GM21723 (cell line): ENCODE measurements around the gene OSBPL10.

ENCODE experiments used
- ATAC-seq: cut with Tn5 transposase; IDR thresholded peaks from one replicate; pipeline ENCODE4 v1.9.1; 2021; ENCODE audit warnings: mild to moderate bottlenecking, moderate library complexity; ENCODE audit not compliant: unreplicated experiment

Gene OSBPL10

GRCh38 chr3:31929826-31930502 lies 51.1 kb downstream of the OSBPL10 start:
- no peak for ATAC-seq

GRCh38 chr3:31927811-31928210 lies 53.3 kb downstream of the OSBPL10 start:
- ATAC-seq: no peak

DNA sequence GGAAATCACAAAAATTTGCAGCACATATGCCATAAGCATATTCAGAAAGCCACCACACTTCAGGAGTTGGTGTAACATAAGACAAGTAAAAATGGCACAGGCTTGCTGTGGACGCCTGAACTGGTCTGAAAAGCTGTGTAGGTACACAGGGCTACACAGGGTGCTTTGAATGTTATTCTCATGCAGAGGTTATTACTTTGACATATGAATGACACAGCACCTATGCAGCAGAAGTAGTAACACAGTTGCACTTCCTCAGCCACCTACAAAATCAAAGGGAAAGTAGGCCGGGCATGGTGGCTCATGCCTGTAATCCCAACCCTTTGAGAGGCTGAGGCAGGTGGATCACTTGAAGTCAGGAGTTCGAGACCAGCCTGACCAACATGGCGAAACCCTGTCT lies 54.5 kb downstream of the OSBPL10 start:
- ATAC-seq: no peak

DNA sequence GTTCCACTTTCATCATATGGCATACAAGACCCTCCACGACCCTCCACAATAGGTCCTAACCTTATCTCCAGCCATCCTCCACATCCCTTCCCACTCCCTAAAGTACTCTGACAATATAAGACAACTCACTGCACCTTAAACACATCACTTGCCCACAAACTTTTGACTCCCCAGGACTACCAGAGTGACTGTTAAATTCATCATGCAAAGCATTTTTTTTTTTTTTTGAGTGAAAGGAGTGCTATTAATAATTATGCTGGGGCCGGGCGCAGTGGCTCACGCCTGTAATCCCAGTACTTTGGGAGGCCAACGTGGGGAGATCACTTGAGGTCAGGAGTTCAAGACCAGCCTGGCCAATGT lies 55.8 kb downstream of the OSBPL10 start:
- ATAC-seq: peak; percentile 51

DNA sequence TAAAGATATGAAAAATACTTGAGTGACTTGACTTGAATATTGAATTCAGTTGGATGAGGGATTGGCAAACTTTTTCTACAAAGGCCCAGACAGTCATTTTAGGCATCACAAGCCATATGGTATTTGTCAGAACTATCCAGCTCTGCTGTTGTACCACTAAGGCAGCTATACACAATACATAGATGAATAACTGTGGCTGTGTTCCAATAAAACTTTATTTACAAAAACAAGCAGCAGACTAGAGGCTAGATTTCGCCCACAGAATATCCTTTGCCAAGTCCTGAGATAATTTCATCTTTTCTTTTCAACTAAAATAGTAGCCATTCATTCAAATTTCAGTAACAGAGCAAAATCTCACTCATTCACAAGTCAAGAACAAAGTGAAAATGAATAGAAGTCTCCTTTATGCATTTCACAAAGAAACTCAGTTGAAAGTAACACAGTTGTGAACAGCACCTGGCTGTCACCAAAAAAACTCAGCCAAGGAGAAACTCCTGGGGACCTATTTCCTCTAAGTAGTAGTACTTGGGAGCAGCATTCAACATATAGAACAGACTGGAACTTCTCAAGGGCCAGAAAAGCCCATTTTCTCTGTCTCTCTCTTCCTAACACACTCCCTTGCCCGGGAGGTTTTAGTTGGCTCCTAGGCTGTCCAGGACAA lies 56.3 kb downstream of the OSBPL10 start:
- ATAC-seq: peak; percentile 30

DNA sequence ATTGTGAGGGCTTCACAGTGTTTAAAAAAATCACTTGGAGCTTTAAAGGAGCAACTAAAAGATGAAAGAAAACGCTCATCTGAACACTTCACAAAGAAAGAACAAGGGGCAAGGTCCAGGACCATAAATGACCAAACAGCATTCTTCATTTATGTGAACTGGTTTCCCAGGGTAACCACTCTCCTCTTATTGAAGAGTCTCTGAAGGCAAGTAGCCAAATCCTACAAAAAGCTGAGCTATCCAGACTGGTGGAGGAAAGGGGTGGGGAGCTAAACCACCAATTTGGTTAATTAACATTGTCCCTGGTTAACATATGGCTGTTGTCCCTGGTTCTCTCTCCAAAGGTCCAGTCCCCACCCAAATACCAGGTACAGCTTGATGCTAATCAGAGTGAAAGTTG lies 58.1 kb downstream of the OSBPL10 start:
- ATAC-seq: no peak

DNA sequence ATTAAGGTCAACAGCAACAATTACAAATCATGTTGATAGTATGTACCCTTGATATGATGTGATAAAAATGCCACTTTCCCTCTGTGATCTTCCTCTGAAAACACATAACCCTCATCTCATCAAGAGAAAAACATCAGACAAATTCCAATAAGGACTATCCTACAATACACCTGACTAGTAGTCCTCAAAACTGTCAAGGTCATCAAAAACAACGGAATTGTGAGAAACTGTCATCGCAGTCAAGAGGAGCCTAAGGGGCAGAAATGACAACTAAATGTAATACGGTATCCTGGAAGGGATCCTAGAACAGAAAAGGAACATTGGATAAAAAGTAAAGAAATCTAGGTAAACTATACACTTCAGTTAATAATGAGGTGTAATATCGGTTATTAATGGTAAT lies 59.2 kb downstream of the OSBPL10 start:
- ATAC-seq: no peak

DNA sequence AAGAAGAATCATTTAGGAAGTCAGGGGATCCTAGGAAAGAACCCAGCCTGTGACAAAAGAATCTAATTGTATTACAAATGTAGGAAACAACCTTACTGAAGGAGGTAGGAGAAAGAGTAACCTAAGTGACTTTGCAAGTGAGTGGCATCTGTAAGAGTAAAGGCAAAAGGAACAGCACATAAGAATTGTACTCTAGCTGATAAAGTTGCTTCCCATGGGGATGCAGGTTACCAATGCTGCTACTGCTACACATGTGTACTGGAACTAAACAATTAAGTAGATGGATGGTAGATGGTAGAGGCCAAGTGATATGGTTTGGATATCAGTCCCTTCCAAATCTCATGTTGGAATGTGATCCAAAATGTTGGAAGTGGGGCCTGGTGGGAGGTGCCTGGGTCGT lies 60.8 kb downstream of the OSBPL10 start:
- no peak for ATAC-seq

- ATAC-seq: no peak
Measured at GRCh38 chr3:31919528-31919927, 61.5 kb downstream of the OSBPL10 start.

DNA sequence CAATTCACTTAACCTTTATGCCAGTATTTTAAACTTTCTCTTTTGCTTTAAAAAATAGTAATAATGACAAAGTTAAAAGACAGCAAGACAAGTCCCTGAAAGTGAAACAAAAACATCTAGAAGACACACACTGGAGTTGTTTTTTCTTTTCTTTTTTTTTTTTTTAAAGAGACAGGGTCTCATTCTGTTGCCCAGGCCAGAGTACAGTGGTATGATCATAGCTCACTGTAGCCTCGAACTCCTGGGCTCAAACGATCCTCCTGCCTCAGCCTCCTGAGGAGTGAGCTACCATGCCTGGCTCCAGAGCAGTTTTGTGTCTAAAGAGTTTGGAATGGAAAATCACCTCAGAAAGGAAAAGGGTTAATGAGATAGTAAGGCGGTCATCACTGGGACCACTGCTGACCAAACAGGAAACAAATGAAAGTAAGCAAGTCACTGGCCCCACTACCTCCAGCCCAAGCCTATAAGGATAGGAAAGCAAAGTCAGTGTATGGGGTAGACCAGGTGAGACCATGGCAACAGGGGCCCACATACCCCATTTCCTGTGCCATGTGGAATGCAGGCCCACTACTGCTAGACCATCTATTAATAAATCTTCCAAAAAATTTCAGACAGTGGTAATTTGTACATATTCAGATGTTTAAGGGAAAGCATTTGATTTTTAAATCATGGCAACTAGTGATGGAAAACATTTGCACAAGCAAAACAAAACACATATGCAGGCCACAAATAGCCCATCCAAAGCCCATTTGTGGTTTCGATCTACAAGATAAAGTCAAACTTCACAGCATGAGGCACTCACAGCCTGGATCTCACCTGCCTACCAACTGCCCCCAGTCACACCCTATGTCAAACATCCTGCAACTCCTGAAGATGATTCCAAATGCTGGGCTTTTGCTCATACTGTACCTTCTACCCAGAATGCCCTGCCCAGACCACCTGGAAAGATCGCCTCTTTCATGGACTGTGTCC lies 62.6 kb downstream of the OSBPL10 start:
- ATAC-seq: peak; percentile 83

DNA sequence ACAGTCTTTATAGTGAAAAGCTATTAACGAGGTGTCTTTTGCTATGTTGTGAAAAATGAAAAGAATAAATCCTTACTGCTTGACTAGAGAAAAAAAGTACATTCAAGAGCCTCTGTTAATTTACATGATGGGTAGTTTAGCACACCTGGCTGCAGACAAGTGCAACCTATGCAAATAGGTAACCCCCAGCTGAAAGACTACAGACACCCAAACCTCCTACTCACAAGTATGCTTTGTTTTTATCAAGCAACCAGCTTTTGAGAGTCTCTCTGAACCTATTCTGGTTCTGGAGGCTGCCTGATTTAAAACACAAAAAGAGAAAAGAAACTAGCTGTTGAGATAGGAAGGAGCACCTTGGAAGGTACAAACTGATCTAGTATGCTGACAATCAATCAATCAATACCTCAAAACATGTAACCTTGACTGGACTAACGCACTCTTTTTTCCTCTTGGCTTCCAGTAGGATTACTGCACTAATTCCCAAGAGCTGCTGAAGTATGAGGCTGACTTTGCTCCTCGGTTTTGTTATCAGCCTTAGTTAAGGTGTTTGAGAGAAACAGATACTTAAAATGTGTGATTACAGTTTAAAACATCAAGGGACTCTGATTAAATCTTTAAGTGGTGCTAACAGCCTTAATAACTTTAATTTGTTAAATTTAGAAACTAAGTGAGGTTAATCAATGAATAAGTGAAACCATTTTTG lies 63.6 kb downstream of the OSBPL10 start:
- peak; percentile 81 for ATAC-seq

DNA sequence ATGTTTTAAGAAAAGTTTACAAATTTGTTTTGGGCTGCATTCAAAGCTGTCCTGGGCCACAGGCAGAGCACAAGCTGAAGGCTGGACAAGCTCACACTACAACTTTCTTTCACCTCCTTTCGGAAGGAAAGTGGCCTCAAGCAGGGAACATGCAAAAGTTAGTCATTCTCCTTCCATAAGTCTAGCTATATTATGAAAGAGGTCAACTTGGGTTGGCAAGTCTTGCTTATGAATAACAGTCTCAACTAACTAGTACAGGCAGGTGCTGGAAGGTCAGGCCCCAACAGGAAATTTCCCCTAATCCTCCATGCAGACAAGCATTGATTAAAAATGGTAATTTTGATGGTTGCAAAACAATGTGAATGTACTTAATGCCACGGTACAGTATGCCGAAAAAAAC lies 69.4 kb downstream of the OSBPL10 start:
- ATAC-seq: no peak

DNA sequence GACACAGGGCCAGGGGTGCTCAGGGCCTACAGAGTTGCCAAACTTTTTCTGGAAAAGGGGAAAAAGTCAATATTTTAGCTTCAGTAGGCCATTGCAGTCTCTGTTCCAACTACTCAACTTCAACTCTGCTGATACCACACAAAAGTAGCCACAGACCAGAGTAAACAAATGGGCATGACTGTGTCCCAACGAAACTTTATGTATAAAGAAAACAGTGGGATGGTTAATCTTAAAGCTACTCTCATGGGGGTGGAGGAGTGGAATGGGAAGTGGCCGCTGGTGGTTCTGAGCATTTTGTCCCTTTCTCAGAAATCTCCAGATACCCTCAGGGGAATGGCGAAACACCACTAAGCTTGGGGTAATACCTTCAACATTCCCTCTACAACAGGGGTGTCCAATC lies 69.9 kb downstream of the OSBPL10 start:
- no peak for ATAC-seq

DNA sequence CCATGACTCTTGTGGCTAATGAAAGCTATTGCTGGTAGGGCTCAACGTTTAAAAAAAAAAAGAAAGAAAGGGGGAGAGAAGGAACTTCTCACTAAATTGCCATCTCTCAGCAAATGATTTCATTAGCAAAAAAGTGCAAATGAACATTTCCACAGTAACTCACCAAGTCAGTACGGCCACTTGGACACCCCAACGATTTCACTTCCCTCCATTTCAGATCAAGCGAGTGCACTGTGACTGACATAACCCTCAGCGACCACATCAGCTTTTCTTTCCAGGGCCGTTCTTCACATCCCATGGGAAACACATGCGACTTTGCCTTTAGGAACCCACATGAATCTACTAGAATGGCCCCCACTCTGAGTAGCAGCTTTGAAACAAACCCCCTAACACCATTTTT lies 71.6 kb downstream of the OSBPL10 start:
- no peak for ATAC-seq

DNA sequence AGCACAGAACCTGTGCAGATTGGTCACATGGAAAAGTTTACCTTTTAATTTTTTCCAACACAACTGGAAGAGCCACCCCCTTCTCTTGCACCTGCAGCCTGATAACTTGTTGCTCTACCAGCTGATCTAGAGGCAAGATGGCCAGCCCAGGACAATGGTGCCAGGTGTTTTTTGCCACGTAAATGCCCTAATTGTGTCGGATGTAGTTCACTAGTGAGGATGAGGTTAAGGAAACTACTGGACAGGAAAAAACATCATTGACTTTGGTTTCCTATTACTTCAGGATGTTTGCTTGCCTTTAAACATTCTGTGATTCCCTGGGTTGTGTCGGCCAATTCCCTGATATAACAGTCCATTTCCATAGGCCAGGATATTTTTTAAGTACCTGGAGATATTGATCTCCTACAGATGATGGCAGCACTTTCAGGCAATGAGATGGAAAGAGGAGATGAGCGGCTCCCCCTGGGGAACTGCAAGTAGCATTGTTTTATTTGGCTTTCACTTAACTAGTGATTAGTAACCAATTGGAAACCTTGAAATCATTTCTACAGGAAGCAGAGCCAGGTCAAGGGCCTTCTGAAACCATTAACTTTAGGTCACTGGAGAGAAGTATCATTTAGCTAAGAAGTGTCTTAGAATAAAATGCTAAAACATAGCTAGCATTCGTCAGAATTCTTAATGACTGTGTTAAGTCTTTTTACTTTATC lies 72.5 kb downstream of the OSBPL10 start:
- ATAC-seq: no peak

DNA sequence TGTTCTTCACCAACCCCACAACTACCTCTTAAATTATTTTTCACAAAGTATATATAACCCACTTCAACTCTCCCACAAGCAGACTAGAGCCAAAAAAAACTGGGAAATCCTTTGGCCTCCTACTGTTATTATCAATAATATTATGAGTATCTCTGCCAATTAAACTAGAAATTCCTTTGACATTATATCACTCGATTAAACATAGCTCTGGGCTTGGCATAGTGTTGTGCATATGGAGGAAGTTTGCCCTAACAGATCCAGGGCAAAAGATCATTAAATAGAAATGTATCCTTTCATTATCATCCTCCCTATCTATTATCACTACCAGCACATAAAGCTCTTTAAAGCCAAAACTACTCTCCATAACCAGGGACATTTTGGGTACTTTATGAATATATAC lies 74.9 kb downstream of the OSBPL10 start:
- no peak for ATAC-seq

- ATAC-seq: no peak
Measured at GRCh38 chr3:31903686-31904431, 77.2 kb downstream of the OSBPL10 start.

DNA sequence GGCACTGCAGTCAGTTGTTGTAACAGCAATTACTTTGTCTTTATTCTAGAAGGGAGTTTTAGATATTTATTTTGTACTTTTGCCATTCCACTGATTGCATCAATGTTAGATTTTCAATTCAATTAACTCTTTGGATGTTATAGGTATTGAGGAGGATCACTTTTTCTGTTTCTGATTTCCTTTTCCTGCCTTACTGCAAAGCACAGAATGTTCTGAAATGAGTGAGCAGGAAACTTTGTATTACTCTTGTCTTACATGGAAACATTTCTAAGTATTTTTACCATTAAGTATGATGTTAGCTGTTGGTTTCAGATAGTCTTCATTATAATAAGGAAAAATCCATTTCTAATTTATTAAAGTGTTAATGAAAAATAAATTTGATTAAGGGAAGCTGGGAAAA lies 80.5 kb downstream of the OSBPL10 start:
- no peak for ATAC-seq

- no peak for ATAC-seq
Measured at GRCh38 chr3:31896648-31897433, 84.2 kb downstream of the OSBPL10 start.
